ENCODE measurements around the gene TCF21. TPM values are rescaled to one million over a fixed set of nuclear protein-coding genes. Genes with fewer than 3 reads are reported as not detected.

Gene TCF21
- total and polyA plus RNA-seq, 8 donors = 21.7 to 220 (median 188) TPM

DNA sequence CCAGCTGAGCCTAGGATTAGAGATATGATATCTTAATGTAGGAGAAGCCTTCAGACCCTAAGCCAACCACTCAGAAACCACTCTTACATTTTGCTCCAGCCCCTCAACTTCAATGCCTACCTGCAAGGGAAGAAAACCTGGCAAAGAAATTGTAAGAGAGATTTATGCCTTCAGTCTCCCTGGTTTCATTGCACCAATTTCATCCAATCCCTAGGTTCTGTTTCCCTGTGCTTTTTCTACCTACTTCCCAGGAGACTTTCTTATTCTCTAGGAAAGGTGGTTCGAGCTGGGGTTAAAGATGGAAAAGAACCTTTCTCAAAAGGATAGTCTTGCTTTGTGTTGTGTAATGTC is 1.1 kb upstream of the TCF21 start:
- H3K27ac ChIP-seq = peak overlapping the region; percentile 71 to 84

DNA sequence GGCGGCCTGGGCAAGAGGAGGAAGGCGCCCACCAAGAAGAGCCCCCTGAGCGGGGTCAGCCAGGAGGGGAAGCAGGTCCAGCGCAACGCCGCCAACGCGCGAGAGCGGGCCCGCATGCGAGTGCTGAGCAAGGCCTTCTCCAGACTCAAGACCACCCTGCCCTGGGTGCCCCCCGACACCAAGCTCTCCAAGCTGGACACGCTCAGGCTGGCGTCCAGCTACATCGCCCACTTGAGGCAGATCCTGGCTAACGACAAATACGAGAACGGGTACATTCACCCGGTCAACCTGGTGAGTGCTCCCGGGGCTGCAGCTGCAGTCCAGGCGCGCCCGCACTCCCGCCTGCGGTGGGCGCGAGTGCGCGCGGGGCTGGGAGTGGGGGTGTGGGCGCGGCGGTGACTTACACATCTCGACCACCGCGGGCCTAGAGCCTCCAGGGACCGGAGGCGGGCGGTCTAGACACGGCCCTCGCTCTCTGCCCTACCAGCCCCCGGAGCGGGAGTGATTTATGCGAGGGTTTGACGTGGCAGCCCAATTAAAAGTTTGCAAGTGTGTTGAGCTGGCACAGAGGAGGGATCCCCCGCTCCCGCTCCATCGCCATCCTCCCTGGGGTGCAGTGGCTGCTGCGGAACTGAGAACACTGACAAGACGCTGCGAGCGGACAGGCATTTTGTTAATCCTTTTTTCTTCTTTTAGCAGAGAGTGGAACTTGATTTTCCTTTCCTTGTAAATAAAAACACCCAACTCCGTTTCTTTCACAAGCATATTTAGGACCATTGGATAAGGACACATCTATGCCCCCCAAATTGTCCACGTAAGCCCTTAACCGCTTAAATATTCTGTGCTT is 867 bp downstream of the TCF21 start:
- Histone ChIP-seq H3K4me3 (peak overlapping the region; percentile 23 to 37), H3K27ac (peak overlapping the region; percentile 71 to 84), H3K27me3 (peaks cover 58 to 100% of the 10 kb centered on the region in 2 donors), H3K9me3 (no peaks in the 10 kb centered on the region), H3K36me3 (no peaks in the 10 kb centered on the region), H3K4me1 (no peaks in the 10 kb centered on the region)
- intact Hi-C loops (cut with DNase I) = no loop called here
- TF ChIP-seq, protein P1, sequence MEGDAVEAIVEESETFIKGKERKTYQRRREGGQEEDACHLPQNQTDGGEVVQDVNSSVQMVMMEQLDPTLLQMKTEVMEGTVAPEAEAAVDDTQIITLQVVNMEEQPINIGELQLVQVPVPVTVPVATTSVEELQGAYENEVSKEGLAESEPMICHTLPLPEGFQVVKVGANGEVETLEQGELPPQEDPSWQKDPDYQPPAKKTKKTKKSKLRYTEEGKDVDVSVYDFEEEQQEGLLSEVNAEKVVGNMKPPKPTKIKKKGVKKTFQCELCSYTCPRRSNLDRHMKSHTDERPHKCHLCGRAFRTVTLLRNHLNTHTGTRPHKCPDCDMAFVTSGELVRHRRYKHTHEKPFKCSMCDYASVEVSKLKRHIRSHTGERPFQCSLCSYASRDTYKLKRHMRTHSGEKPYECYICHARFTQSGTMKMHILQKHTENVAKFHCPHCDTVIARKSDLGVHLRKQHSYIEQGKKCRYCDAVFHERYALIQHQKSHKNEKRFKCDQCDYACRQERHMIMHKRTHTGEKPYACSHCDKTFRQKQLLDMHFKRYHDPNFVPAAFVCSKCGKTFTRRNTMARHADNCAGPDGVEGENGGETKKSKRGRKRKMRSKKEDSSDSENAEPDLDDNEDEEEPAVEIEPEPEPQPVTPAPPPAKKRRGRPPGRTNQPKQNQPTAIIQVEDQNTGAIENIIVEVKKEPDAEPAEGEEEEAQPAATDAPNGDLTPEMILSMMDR (IDR thresholded peaks at IDR 0.05) = no peak
- ATAC-seq (peak; percentile 48), DNase-seq (peak in 1 of 4 donors; percentile 78)

More for the DNA sequence above, 1.1 kb upstream of the TCF21 start:
- Histone ChIP-seq H3K9me3 (no peaks in the 10 kb centered on the region), H3K36me3 (no peaks in the 10 kb centered on the region), H3K4me1 (no peaks in the 10 kb centered on the region), H3K27me3 (peaks cover 41 to 97% of the 10 kb centered on the region in 2 donors), H3K4me3 (peak overlapping the region in 1 of 2 donors; percentile 37)
- no peak for DNase-seq
- no peak for ATAC-seq
- TF ChIP-seq, protein P1 (IDR thresholded peaks at IDR 0.05) = no peak
- intact Hi-C loops (cut with DNase I) = no loop called here

DNA sequence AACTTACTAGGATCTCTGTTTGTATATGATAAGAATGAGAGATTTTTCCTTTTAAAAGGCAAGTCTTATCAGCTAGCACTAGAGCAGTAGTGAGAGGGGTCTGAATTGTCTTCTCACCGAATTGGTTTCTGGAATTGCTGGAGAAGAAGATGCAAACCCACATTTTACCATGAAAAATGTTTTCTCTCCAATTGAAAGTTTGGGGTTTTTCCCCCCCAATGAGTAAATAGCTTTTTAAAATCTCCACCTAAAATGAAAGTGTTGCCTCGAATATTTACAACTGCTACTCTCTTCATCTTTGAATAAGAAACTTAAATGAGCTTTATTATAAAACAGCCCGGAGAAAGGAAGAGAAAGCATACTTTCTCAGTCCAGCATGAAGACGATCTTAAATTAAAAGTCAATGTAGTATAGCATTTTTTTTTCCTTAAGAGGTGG is 1.8 kb downstream of the TCF21 start:
- Histone ChIP-seq H3K4me3 (peak overlapping the region; percentile 23 to 37), H3K9me3 (no peaks in the 10 kb centered on the region), H3K4me1 (no peaks in the 10 kb centered on the region), H3K36me3 (no peaks in the 10 kb centered on the region), H3K27me3 (peaks cover 66 to 100% of the 10 kb centered on the region in 2 donors), H3K27ac (peak overlapping the region; percentile 71 to 84)
- DNase-seq = no peak
- no peak for ATAC-seq
- intact Hi-C loops (cut with DNase I) = no loop called here
- TF ChIP-seq, protein P1 (IDR thresholded peaks at IDR 0.05) = no peak

DNA sequence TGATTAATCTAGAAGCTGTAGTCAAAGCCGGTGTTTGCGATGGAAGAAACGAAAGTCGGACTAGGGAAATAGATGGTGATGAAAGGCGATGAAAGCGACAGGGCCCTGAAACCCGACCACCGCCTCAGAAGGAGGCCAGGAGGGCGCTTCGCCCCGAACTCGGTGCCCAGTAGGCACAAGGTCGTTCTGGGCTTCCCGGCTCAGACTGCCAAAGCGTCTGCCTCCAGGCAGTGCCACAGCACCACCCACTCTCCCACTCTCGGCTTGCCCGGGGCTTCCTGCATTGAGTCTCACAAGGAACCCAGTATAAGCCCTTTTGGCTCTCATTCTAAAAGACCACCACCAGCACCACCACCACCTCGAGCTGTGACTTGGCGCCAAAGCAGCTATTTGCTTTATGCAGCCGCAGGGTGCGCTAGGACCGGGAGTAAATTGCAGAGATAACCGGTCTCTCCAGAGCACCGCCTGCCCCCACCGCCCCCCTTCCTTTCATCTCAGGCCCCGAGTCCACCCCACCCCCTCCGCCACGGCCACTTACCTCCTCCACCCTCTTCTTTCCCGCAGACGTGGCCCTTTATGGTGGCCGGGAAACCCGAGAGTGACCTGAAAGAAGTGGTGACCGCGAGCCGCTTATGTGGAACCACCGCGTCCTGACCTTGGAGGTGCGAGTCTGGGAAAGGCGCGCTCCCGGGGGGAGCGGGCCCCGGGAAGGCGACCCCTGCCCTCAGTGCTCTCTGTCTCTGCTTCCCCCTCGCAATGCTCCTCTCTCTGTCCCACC is 2.4 kb downstream of the TCF21 start:
- Histone ChIP-seq H3K4me1 (no peaks in the 10 kb centered on the region), H3K27ac (peak overlapping the region; percentile 71 to 84), H3K36me3 (no peaks in the 10 kb centered on the region), H3K27me3 (peaks cover 72 to 100% of the 10 kb centered on the region in 2 donors), H3K4me3 (peak overlapping the region; percentile 23 to 37), H3K9me3 (no peaks in the 10 kb centered on the region)
- intact Hi-C loops (cut with DNase I) = no loop called here
- TF ChIP-seq, protein P1 (IDR thresholded peaks at IDR 0.05) = no peak
- ATAC-seq (peak; percentile 23), DNase-seq (peak in 1 of 4 donors; percentile 78)
